Measurements from ENCODE around the gene EIF3L.

DNA sequence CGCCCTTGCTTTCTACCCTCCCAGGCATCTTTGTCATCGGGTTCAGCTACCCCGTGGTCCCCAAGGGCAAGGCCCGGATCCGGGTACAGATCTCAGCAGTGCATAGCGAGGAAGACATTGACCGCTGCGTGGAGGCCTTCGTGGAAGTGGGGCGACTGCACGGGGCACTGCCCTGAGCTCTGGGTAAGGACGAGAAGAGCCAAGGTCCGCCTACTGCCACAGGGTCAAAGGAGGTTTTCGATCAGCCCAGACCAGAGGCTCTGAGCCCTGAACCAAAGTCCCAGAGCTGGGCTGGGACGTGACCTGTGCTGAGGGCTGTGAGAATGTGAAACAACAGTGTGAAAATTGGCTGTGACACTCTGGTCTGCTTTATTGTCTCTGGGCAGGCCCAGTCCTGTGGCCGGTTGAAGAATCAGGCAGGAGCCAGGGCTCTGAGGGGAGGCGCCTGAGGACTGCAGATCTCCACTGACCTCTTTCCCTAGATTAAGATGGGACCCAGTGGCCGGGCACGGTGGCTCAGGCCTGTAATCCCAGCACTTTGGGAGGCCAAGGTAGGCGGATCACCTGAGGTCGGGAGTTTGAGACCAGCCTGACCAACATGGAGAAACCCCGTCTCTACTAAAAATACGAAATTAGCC lies 32.6 kb upstream of the EIF3L start:
- TF ChIP-seq, protein P1, sequence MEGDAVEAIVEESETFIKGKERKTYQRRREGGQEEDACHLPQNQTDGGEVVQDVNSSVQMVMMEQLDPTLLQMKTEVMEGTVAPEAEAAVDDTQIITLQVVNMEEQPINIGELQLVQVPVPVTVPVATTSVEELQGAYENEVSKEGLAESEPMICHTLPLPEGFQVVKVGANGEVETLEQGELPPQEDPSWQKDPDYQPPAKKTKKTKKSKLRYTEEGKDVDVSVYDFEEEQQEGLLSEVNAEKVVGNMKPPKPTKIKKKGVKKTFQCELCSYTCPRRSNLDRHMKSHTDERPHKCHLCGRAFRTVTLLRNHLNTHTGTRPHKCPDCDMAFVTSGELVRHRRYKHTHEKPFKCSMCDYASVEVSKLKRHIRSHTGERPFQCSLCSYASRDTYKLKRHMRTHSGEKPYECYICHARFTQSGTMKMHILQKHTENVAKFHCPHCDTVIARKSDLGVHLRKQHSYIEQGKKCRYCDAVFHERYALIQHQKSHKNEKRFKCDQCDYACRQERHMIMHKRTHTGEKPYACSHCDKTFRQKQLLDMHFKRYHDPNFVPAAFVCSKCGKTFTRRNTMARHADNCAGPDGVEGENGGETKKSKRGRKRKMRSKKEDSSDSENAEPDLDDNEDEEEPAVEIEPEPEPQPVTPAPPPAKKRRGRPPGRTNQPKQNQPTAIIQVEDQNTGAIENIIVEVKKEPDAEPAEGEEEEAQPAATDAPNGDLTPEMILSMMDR (IDR thresholded peaks at IDR 0.05; ENCODE audit: insufficient read depth, low read length) = no peak
- TF ChIP-seq SPI1 (IDR thresholded peaks at IDR 0.05; ENCODE audit: borderline replicate concordance, low read depth) (no peak), POLR2AphosphoS5 (IDR thresholded peaks at IDR 0.05; ENCODE audit: low read depth) (no peak), GABPA (IDR thresholded peaks at IDR 0.05; ENCODE audit: low read depth) (no peak)
